Activated naive CD8-positive, alpha-beta T cell treated with anti-CD3 and anti-CD28 coated beads, Interleukin-2, amount 50 U/mL, for 24 hours (primary cell): ENCODE measurements around the gene SULT2A1.

ENCODE experiments used
- ATAC-seq: fragments of 150-1000 bp; cut with Tn5 transposase; one replicate; pipeline ENCODE4 v1.10.0; 2021
- DNase-seq: peaks from one replicate; pipeline ENCODE4 v3.0.0; 2021
- H3K27ac Mint-ChIP-seq: one replicate; pipeline ENCODE4 v1.8.0; 2021; ENCODE audit warnings: mild to moderate bottlenecking, mixed read lengths
- H3K27me3 Mint-ChIP-seq: one replicate; pipeline ENCODE4 v1.8.0; 2021; ENCODE audit warnings: mixed read lengths
- H3K36me3 Mint-ChIP-seq: one replicate; pipeline ENCODE4 v1.8.0; 2021; ENCODE audit warnings: low read depth, mixed read lengths
- H3K4me1 Mint-ChIP-seq: one replicate; pipeline ENCODE4 v1.8.0; 2021; ENCODE audit warnings: mixed read lengths
- H3K4me3 Mint-ChIP-seq: one replicate; pipeline ENCODE4 v1.8.0; 2021; ENCODE audit warnings: mild to moderate bottlenecking, moderate library complexity, mixed read lengths
- H3K9me3 Mint-ChIP-seq: one replicate; pipeline ENCODE4 v1.8.0; 2021; ENCODE audit warnings: mixed read lengths

Gene SULT2A1

GRCh38 chr19:47842941-47843340, 43.2 kb downstream of the SULT2A1 start:
- Mint-ChIP-seq H3K27me3 (peaks cover 25% of the 10 kb centered on the region), H3K27ac (no peak overlapping the region), H3K9me3 (no peaks in the 10 kb centered on the region), H3K4me1 (no peaks in the 10 kb centered on the region), H3K36me3 (no peaks in the 10 kb centered on the region), H3K4me3 (no peak overlapping the region)
- ATAC-seq: no peak
- no peak for DNase-seq

DNA sequence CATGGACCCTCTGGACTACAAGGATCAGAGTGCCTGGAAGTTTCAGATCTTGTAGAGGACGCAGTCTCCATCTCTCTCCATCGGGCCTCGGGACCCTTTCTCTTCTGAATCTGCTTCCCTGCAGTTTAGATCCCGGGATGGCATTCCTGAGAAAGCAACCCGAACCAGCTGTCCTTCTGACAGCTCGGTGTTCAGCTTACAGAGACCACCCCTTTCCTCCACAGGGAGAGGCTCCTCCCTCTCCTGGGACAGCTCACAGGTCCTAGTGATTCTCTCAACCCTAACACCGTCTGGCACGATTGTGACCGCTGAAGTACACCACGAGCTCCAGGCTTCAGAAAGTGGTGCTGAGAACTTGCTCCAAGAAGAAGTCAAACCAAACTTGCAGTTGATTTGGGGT, 46.2 kb downstream of the SULT2A1 start:
- H3K9me3 Mint-ChIP-seq: no peaks in the 10 kb centered on the region
- no peak overlapping the region for H3K4me3 Mint-ChIP-seq

DNA sequence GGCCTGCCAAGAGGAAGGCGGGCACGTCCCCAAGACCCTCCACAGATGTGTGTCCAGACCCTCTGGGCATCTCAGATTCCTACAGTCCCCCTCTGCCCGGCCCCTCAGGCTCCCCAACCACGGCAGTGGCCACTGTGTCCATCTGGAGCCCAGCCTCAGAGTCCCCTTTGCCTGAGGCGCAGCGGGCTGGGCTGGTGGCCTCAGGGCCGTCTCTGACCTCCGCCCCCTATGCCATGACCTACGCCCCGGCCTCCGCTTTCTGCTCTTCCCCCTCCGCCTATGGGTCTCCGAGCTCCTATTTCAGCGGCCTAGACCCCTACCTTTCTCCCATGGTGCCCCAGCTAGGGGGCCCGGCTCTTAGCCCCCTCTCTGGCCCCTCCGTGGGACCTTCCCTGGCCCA, 46.7 kb downstream of the SULT2A1 start:
- no peaks in the 10 kb centered on the region for H3K9me3 Mint-ChIP-seq
- DNase-seq (no peak), ATAC-seq (no peak)
- no peak overlapping the region for H3K27ac Mint-ChIP-seq
- H3K36me3 Mint-ChIP-seq: no peaks in the 10 kb centered on the region
- H3K4me3 Mint-ChIP-seq: no peak overlapping the region
- no peaks in the 10 kb centered on the region for H3K4me1 Mint-ChIP-seq
- peaks cover 9% of the 10 kb centered on the region for H3K27me3 Mint-ChIP-seq

More for the DNA sequence above, 46.2 kb downstream of the SULT2A1 start:
- Mint-ChIP-seq H3K36me3 (no peaks in the 10 kb centered on the region), H3K27ac (no peak overlapping the region), H3K4me1 (no peaks in the 10 kb centered on the region), H3K27me3 (peaks cover 12% of the 10 kb centered on the region)
- ATAC-seq: no peak
- no peak for DNase-seq

GRCh38 chr19:47836038-47836437, 50.1 kb downstream of the SULT2A1 start:
- Mint-ChIP-seq H3K27ac (no peak overlapping the region), H3K36me3 (no peaks in the 10 kb centered on the region), H3K9me3 (no peaks in the 10 kb centered on the region), H3K4me1 (no peaks in the 10 kb centered on the region), H3K27me3 (peaks cover 3% of the 10 kb centered on the region), H3K4me3 (no peak overlapping the region)
- no peak for DNase-seq
- no peak for ATAC-seq

DNA sequence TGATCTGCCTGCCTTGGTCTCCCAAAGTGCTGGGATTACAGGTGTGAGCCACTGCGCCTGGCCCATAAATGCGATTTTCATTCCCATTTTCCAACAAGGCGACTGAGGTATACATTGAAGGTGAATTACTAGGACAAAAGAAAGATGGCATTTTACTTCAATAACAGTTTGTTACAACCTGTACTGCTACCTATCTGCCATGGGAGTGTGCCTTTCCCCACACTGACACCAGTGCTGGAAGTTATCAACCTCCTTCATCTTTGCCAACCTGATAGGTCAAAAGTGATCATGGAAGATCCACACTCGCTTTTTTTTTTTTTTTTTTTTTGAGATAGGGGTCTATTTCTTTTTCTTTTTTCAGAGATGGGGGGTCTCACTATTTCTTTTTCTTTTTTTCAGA, 53.4 kb downstream of the SULT2A1 start:
- no peak overlapping the region for H3K27ac Mint-ChIP-seq
- H3K36me3 Mint-ChIP-seq: no peaks in the 10 kb centered on the region
- no peak for ATAC-seq
- H3K9me3 Mint-ChIP-seq: no peaks in the 10 kb centered on the region
- no peak for DNase-seq
- no peaks in the 10 kb centered on the region for H3K4me1 Mint-ChIP-seq
- no peak overlapping the region for H3K4me3 Mint-ChIP-seq
- H3K27me3 Mint-ChIP-seq: peaks cover 12% of the 10 kb centered on the region

GRCh38 chr19:47826800-47827199, 59.3 kb downstream of the SULT2A1 start:
- no peaks in the 10 kb centered on the region for H3K36me3 Mint-ChIP-seq
- peaks cover 10% of the 10 kb centered on the region for H3K27me3 Mint-ChIP-seq
- H3K27ac Mint-ChIP-seq: no peak overlapping the region
- no peak for ATAC-seq
- H3K4me3 Mint-ChIP-seq: no peak overlapping the region
- peaks cover 4% of the 10 kb centered on the region for H3K9me3 Mint-ChIP-seq
- DNase-seq: no peak
- no peaks in the 10 kb centered on the region for H3K4me1 Mint-ChIP-seq

GRCh38 chr19:47824396-47824795, 61.7 kb downstream of the SULT2A1 start:
- no peak overlapping the region for H3K27ac Mint-ChIP-seq
- no peak overlapping the region for H3K4me3 Mint-ChIP-seq
- ATAC-seq: no peak
- H3K4me1 Mint-ChIP-seq: no peaks in the 10 kb centered on the region
- no peak for DNase-seq
- no peaks in the 10 kb centered on the region for H3K36me3 Mint-ChIP-seq
- peaks cover 24% of the 10 kb centered on the region for H3K27me3 Mint-ChIP-seq
- H3K9me3 Mint-ChIP-seq: peaks cover 4% of the 10 kb centered on the region

DNA sequence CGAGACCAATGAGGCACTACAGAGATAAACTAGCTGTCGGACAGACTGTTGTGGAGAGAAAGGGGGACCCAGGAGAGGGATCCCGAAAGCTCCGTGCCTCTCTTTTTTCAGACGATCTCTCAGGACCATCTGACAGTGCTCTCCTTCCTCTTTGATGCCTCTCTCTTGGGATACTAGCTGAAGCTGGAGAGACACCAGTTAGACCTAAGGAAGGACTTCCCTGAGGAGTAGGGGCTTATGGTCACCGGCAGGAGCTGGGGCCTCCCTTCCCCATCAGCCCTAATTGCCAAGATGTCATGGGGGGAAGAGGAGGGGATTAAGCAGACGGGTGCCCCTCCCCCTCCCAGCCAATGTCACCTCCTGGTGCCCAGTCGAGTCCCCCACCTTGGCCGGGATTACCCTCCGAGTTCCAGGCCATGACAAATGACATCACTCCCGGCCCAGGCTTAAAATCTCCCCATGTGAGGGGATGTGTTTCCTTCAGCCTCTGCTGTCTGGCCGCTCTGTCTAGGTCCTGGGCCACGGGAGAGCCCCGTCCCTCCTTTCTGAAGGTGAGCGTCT, 64.6 kb downstream of the SULT2A1 start, which contains the start of gene CRX:
TSS of gene CRX (plus strand) at position 478 of the 561 bp plus-strand sequence. CDS start 12,507 bp downstream, outside the sequence.
- no peak within 1 kb of the TSS for H3K4me3 Mint-ChIP-seq
- no peaks in the 10 kb centered on the region for H3K4me1 Mint-ChIP-seq
- no peaks in the 10 kb centered on the region for H3K9me3 Mint-ChIP-seq
- no peaks in the 10 kb centered on the region for H3K36me3 Mint-ChIP-seq
- ATAC-seq: no peak
- H3K27ac Mint-ChIP-seq: no peak within 1 kb of the TSS
- H3K27me3 Mint-ChIP-seq: peaks cover 29% of the 10 kb centered on the region
- no peak for DNase-seq
